ENCODE measurements around the gene OCEL1.
A peak's percentile ranks its signal among the peaks of the same experiment; 100 is the strongest.

OCEL1 gene

GRCh38 chr19:17242431-17243208 is 16.6 kb downstream of the OCEL1 start:
- DNase-seq: no peak

GRCh38 chr19:17243211-17243829 is 17.3 kb downstream of the OCEL1 start:
- no peak for DNase-seq

GRCh38 chr19:17243830-17244617 is 18.0 kb downstream of the OCEL1 start:
- no peak for DNase-seq

GRCh38 chr19:17244618-17245534 is 18.9 kb downstream of the OCEL1 start:
- DNase-seq: no peak

GRCh38 chr19:17245535-17245984 is 19.5 kb downstream of the OCEL1 start, which contains the start of gene NR2F6:
TSS of gene NR2F6 (minus strand) at chr19:17245919. CDS start at chr19:17245220, 699 bp downstream.
- DNase-seq: no peak

GRCh38 chr19:17246681-17247425 is 20.8 kb downstream of the OCEL1 start:
- DNase-seq: no peak

- no peak for DNase-seq
Measured at GRCh38 chr19:17248011-17248776, 22.2 kb downstream of the OCEL1 start.

- DNase-seq: no peak
Measured at GRCh38 chr19:17249887-17250548, 24.0 kb downstream of the OCEL1 start.

- no peak for DNase-seq
Measured at GRCh38 chr19:17254636-17255035, 28.6 kb downstream of the OCEL1 start.

- no peak for DNase-seq
Measured at GRCh38 chr19:17255150-17255621, 29.2 kb downstream of the OCEL1 start.

GRCh38 chr19:17256130-17256529 is 30.1 kb downstream of the OCEL1 start:
- DNase-seq: no peak

GRCh38 chr19:17259118-17259780 is 33.2 kb downstream of the OCEL1 start:
- DNase-seq: no peak

GRCh38 chr19:17259934-17260333 is 33.9 kb downstream of the OCEL1 start:
- no peak for DNase-seq

- peak; percentile 88 to 90 for DNase-seq
Measured at GRCh38 chr19:17260842-17261325, 34.9 kb downstream of the OCEL1 start.

GRCh38 chr19:17262557-17262956 is 36.5 kb downstream of the OCEL1 start:
- DNase-seq: no peak

GRCh38 chr19:17263712-17264640 is 38.0 kb downstream of the OCEL1 start:
- DNase-seq: no peak

GRCh38 chr19:17264641-17264979 is 38.6 kb downstream of the OCEL1 start, which contains the start of gene USHBP1:
TSS of gene USHBP1 (minus strand) at chr19:17264745. CDS start at chr19:17264299, 446 bp downstream.
- DNase-seq: peak in 1 of 2 donors; percentile 11

GRCh38 chr19:17266026-17266425 is 40.0 kb downstream of the OCEL1 start:
- DNase-seq: no peak
